Stomach (tissue), 4 donors: ENCODE measurements around the gene PTPRK.

ENCODE experiments used
- CTCF ChIP-seq, 7 experiments: fragments of 450-650 bp in 4 of 7; fragments of 200-600 bp in 3 of 7; sonication (generic) in 3 of 7; IDR thresholded peaks; one replicate each; pipeline ENCODE4 v1.5.1; 2016 to 2019; ENCODE audit warnings: antibody characterized with exemption in 7 of 7, control low read depth in 2 of 7, mild to moderate bottlenecking in 1 of 7
- POLR2AphosphoS5 ChIP-seq, 3 donors: sonication (generic); formaldehyde crosslinking; IDR thresholded peaks; one replicate each; pipeline ENCODE4 v1.6.1; 2016; ENCODE audit warnings: antibody characterized with exemption in 3 of 3

- TF ChIP-seq CTCF (IDR thresholded peaks at IDR 0.05) (no peak), POLR2AphosphoS5 (IDR thresholded peaks at IDR 0.05) (no peak)
Observed at GRCh38 chr6:128129679-128130078, 390.7 kb downstream of the PTPRK start.
